A549 (cell line): Measurements from ENCODE around the gene VPS72.

ENCODE experiments used
- CHD4 ChIP-seq: fragments of 200-600 bp; sonication (generic); IDR thresholded peaks from 2 replicates; pipeline ENCODE4 v1.6.1; 2016; ENCODE audit warnings: antibody characterized with exemption, mild to moderate bottlenecking, borderline replicate concordance
- TF ChIP-seq, protein P1 (sequence below): fragments of 450-650 bp; IDR thresholded peaks from 2 replicates; pipeline ENCODE4 v1.6.1; 2014; ENCODE audit warnings: antibody characterized with exemption

DNA sequence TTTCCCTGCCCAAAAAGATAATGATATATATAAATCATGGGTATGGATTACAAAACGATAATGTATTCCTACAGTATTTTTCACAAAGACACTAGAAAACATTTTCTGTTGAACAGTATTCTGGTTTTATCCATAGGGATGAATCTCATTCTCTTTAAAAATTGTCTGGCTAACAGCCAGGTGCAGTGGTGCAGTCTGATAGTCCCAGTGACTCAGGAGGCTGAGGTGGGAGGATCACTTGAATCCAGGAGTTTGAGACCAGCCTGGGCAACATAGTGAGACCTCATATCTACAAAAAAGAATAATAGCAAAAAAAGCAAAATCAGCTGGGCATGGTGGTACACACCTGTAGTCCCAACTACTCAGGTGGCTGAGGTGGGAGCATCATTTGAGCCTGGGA, 31.6 kb upstream of the VPS72 start:
- TF ChIP-seq, protein P1, sequence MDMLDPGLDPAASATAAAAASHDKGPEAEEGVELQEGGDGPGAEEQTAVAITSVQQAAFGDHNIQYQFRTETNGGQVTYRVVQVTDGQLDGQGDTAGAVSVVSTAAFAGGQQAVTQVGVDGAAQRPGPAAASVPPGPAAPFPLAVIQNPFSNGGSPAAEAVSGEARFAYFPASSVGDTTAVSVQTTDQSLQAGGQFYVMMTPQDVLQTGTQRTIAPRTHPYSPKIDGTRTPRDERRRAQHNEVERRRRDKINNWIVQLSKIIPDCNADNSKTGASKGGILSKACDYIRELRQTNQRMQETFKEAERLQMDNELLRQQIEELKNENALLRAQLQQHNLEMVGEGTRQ, result no peak
- no peak for TF ChIP-seq CHD4
